ENCODE results near the gene JAK1.

JAK1 gene

GRCh38 chr1:64877598-64877997 lies 88.8 kb downstream of the JAK1 start:
- DNase-seq = no peak
- TF ChIP-seq GATA1 (IDR thresholded peaks at IDR 0.05; ENCODE audit: low read depth, low read length) (no peak), POLR2A (IDR thresholded peaks at IDR 0.05; ENCODE audit: low read length) (no peak)

- DNase-seq = no peak
Measured at GRCh38 chr1:64877151-64877550, 89.2 kb downstream of the JAK1 start.

GRCh38 chr1:64875606-64876005 lies 90.7 kb downstream of the JAK1 start:
- no peak for DNase-seq
- TF ChIP-seq POLR2A (IDR thresholded peaks at IDR 0.05; ENCODE audit: low read length) (no peak), GATA1 (IDR thresholded peaks at IDR 0.05; ENCODE audit: low read depth, low read length) (no peak)

More at GRCh38 chr1:64877151-64877550, 89.2 kb downstream of the JAK1 start:
- TF ChIP-seq GATA1 (IDR thresholded peaks at IDR 0.05; ENCODE audit: low read depth, low read length) (no peak), POLR2A (IDR thresholded peaks at IDR 0.05; ENCODE audit: low read length) (no peak)

- TF ChIP-seq POLR2A (IDR thresholded peaks at IDR 0.05; ENCODE audit: low read length) (no peak), GATA1 (IDR thresholded peaks at IDR 0.05; ENCODE audit: low read depth, low read length) (no peak)
Measured at GRCh38 chr1:64875101-64875500, 91.2 kb downstream of the JAK1 start.

GRCh38 chr1:64874666-64875065 lies 91.7 kb downstream of the JAK1 start:
- no peak for DNase-seq
- no peak for TF ChIP-seq POLR2A (IDR thresholded peaks at IDR 0.05; ENCODE audit: low read length)
- TF ChIP-seq GATA1 (IDR thresholded peaks at IDR 0.05; ENCODE audit: low read depth, low read length) = no peak

More at GRCh38 chr1:64875101-64875500, 91.2 kb downstream of the JAK1 start:
- no peak for DNase-seq

- TF ChIP-seq GATA1 (IDR thresholded peaks at IDR 0.05; ENCODE audit: low read depth, low read length) (no peak), POLR2A (IDR thresholded peaks at IDR 0.05; ENCODE audit: low read length) (no peak)
- no peak for DNase-seq
Measured at GRCh38 chr1:64873576-64873975, 92.8 kb downstream of the JAK1 start.

- TF ChIP-seq GATA1 (IDR thresholded peaks at IDR 0.05; ENCODE audit: low read depth, low read length) (no peak), POLR2A (IDR thresholded peaks at IDR 0.05; ENCODE audit: low read length) (no peak)
- DNase-seq = no peak
Measured at GRCh38 chr1:64872067-64872466, 94.3 kb downstream of the JAK1 start.

- TF ChIP-seq GATA1 (IDR thresholded peaks at IDR 0.05; ENCODE audit: low read depth, low read length) (no peak), POLR2A (IDR thresholded peaks at IDR 0.05; ENCODE audit: low read length) (no peak)
- DNase-seq = no peak
Measured at GRCh38 chr1:64871256-64871655, 95.1 kb downstream of the JAK1 start.

- no peak for TF ChIP-seq POLR2A (IDR thresholded peaks at IDR 0.05; ENCODE audit: low read length)
- no peak for TF ChIP-seq GATA1 (IDR thresholded peaks at IDR 0.05; ENCODE audit: low read depth, low read length)
- no peak for DNase-seq
Measured at GRCh38 chr1:64867266-64867665, 99.1 kb downstream of the JAK1 start.

- DNase-seq = no peak
- no peak for TF ChIP-seq GATA1 (IDR thresholded peaks at IDR 0.05; ENCODE audit: low read depth, low read length)
- TF ChIP-seq POLR2A (IDR thresholded peaks at IDR 0.05; ENCODE audit: low read length) = no peak
Measured at GRCh38 chr1:64866689-64867088, 99.7 kb downstream of the JAK1 start.

GRCh38 chr1:64865105-64865757 lies 101.1 kb downstream of the JAK1 start:
- no peak for DNase-seq
- no peak for TF ChIP-seq GATA1 (IDR thresholded peaks at IDR 0.05; ENCODE audit: low read depth, low read length)
- no peak for TF ChIP-seq POLR2A (IDR thresholded peaks at IDR 0.05; ENCODE audit: low read length)

GRCh38 chr1:64864018-64864940 lies 102.1 kb downstream of the JAK1 start:
- TF ChIP-seq GATA1 (IDR thresholded peaks at IDR 0.05; ENCODE audit: low read depth, low read length) (no peak), POLR2A (IDR thresholded peaks at IDR 0.05; ENCODE audit: low read length) (no peak)
- DNase-seq = peak; percentile 87 to 91

GRCh38 chr1:64861611-64862010 lies 104.7 kb downstream of the JAK1 start:
- no peak for TF ChIP-seq GATA1 (IDR thresholded peaks at IDR 0.05; ENCODE audit: low read depth, low read length)
- no peak for TF ChIP-seq POLR2A (IDR thresholded peaks at IDR 0.05; ENCODE audit: low read length)
- peak in 1 of 2 experiments; percentile 13 for DNase-seq

GRCh38 chr1:64857347-64857746 lies 109.0 kb downstream of the JAK1 start:
- no peak for DNase-seq
- no peak for TF ChIP-seq POLR2A (IDR thresholded peaks at IDR 0.05; ENCODE audit: low read length)
- TF ChIP-seq GATA1 (IDR thresholded peaks at IDR 0.05; ENCODE audit: low read depth, low read length) = no peak
